Measurements from ENCODE around the gene NXNL1.

- no peak for TF ChIP-seq CTCF (IDR thresholded peaks at IDR 0.05; ENCODE audit: low read depth, low read length, missing input control)
- TF ChIP-seq REST (IDR thresholded peaks at IDR 0.05): no peak
- no peak for TF ChIP-seq ZBTB33 (IDR thresholded peaks at IDR 0.05)
Measured at GRCh38 chr19:17421942-17422341, 38.8 kb downstream of the NXNL1 start.
